Measurements from ENCODE around the gene GRIK2. TPM values are rescaled to one million over a fixed set of nuclear protein-coding genes. Genes with fewer than 3 reads are reported as not detected.

The GRIK2 gene
- total RNA-seq, 2 donors from 2014 or later, result 1.00 to 4.5 TPM

DNA sequence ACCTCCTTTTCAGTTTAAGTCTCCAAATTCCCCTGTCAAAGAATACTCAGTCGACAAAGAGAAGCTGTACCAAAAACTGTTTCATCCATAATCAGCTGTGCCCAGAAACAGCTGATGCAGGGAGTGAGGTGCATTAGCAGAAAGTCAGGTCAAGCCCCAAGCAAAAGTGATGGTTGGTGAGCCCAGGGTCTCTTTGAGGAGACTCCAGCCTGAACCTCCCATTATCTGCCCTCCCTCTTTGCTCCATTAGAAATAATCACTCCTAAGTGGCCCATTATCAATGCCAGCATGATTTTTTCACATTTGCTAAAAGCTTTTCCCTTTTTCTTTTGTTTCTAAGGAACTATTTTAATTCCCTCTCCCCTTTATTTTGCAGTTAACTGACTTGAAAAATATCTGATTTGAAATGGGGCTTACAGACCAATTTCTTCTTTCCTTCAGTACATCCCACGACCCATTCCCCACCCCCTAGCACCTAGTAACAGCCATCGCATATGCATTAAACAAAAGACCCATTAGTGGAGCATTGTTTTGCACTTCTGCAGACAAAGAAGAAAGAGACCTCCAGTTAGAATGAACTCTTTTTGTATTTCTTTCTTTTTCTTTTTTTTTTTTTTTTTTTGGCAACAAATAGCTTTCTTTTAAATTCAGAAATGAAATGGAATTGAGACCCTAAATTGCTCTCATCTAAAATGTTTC is 257.0 kb downstream of the GRIK2 start:
- Mint-ChIP-seq H3K27ac (peak overlapping the region; percentile 14), H3K36me3 (ENCODE audit: low read depth) (no peaks in the 10 kb centered on the region), H3K27me3 (ENCODE audit: insufficient read depth) (no peaks in the 10 kb centered on the region), H3K4me3 (no peak overlapping the region), H3K9me3 (no peaks in the 10 kb centered on the region), H3K4me1 (peaks cover 12% of the 10 kb centered on the region)
- Histone ChIP-seq H3K36me3 (ENCODE audit: control insufficient read depth, insufficient read depth, low read length) (no peaks in the 10 kb centered on the region), H3K9ac (ENCODE audit: extremely low read depth, low read length, poor library complexity, severe bottlenecking) (no peak overlapping the region), H3K4me1 (ENCODE audit: control insufficient read depth, insufficient read depth, low read length) (no peaks in the 10 kb centered on the region), H3K9me3 (ENCODE audit: control insufficient read depth, low read length) (no peaks in the 10 kb centered on the region), H3K4me3 (ENCODE audit: low read length) (no peak overlapping the region), H3K27ac (ENCODE audit: low read depth, low read length) (no peak overlapping the region), H3K27me3 (ENCODE audit: control insufficient read depth, insufficient read depth, low read length, poor library complexity, severe bottlenecking) (no peaks in the 10 kb centered on the region)
- TF ChIP-seq, protein P1, sequence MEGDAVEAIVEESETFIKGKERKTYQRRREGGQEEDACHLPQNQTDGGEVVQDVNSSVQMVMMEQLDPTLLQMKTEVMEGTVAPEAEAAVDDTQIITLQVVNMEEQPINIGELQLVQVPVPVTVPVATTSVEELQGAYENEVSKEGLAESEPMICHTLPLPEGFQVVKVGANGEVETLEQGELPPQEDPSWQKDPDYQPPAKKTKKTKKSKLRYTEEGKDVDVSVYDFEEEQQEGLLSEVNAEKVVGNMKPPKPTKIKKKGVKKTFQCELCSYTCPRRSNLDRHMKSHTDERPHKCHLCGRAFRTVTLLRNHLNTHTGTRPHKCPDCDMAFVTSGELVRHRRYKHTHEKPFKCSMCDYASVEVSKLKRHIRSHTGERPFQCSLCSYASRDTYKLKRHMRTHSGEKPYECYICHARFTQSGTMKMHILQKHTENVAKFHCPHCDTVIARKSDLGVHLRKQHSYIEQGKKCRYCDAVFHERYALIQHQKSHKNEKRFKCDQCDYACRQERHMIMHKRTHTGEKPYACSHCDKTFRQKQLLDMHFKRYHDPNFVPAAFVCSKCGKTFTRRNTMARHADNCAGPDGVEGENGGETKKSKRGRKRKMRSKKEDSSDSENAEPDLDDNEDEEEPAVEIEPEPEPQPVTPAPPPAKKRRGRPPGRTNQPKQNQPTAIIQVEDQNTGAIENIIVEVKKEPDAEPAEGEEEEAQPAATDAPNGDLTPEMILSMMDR (conservative IDR thresholded peaks at IDR 0.05), result no peak
- WGBS, 2 experiments (ENCODE audit: insufficient coverage in 1 of 2, insufficient read length in 1 of 2), result 35 to 53% methylated on average over 3 of the region's 3 CpGs
- peak; percentile 49 for DNase-seq

DNA sequence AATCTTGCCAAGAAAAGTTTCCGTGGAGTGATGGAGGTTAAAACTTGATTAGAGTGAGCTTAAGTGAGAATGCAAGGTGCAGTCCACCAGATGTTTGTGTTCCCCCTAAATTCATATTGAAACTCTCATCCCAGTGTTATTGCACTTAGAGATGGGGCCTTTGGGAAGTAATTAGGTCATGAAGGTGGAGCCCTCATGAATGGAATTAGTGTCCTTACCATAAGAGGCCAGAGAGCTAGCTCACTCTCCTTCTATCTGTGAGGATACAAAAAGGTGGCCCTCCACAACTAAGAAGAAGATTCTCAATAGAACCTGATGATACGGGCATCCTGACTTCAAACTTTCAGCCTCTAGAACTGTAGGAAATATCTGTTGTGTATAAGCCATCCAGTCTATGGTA is 258.6 kb downstream of the GRIK2 start:
- H3K9me3 ChIP-seq (ENCODE audit: control insufficient read depth, low read length), result no peaks in the 10 kb centered on the region
- no peak overlapping the region for H3K4me3 ChIP-seq (ENCODE audit: low read length)
- Mint-ChIP-seq H3K4me1 (peaks cover 12% of the 10 kb centered on the region), H3K36me3 (ENCODE audit: low read depth) (no peaks in the 10 kb centered on the region), H3K9me3 (no peaks in the 10 kb centered on the region), H3K27me3 (ENCODE audit: insufficient read depth) (no peaks in the 10 kb centered on the region), H3K4me3 (no peak overlapping the region), H3K27ac (no peak overlapping the region)
- DNase-seq, result no peak
- no peaks in the 10 kb centered on the region for H3K36me3 ChIP-seq (ENCODE audit: control insufficient read depth, insufficient read depth, low read length)
- no peak overlapping the region for H3K27ac ChIP-seq (ENCODE audit: low read depth, low read length)
- no peaks in the 10 kb centered on the region for H3K4me1 ChIP-seq (ENCODE audit: control insufficient read depth, insufficient read depth, low read length)
- 78 to 95% methylated on average over 1 to 2 of the region's 2 CpGs for WGBS, 2 experiments (ENCODE audit: insufficient coverage in 1 of 2, insufficient read length in 1 of 2)
- no peaks in the 10 kb centered on the region for H3K27me3 ChIP-seq (ENCODE audit: control insufficient read depth, insufficient read depth, low read length, poor library complexity, severe bottlenecking)
- H3K9ac ChIP-seq (ENCODE audit: extremely low read depth, low read length, poor library complexity, severe bottlenecking), result no peak overlapping the region
- TF ChIP-seq, protein P1 (conservative IDR thresholded peaks at IDR 0.05), result no peak

DNA sequence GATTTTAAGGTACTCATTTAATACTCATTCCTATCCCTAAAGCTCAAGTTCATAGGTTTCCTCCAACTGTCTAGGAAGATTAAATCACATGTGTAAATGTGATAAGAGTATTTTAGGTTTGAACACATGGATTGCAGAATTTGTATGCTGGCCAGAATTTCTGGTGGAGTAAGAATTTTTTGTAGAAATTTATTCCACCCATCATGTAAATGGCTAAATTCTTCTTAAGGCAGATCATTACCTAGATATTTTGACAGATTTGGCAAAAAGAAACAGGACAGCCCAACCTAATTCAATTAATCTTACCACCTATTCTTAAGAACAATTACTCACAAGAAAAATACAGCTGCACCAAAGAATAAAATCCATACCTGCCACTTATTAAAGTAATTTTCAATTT is 261.6 kb downstream of the GRIK2 start:
- no peaks in the 10 kb centered on the region for H3K4me1 ChIP-seq (ENCODE audit: control insufficient read depth, insufficient read depth, low read length)
- no peak for DNase-seq
- H3K4me3 Mint-ChIP-seq, result no peak overlapping the region
- no peaks in the 10 kb centered on the region for H3K9me3 ChIP-seq (ENCODE audit: control insufficient read depth, low read length)
- no peak overlapping the region for H3K27ac Mint-ChIP-seq
- H3K9ac ChIP-seq (ENCODE audit: extremely low read depth, low read length, poor library complexity, severe bottlenecking), result no peak overlapping the region
- no peaks in the 10 kb centered on the region for H3K36me3 Mint-ChIP-seq (ENCODE audit: low read depth)
- no peak overlapping the region for H3K27ac ChIP-seq (ENCODE audit: low read depth, low read length)
- no peaks in the 10 kb centered on the region for H3K27me3 Mint-ChIP-seq (ENCODE audit: insufficient read depth)
- TF ChIP-seq, protein P1 (conservative IDR thresholded peaks at IDR 0.05), result no peak
- no peaks in the 10 kb centered on the region for H3K36me3 ChIP-seq (ENCODE audit: control insufficient read depth, insufficient read depth, low read length)
- H3K27me3 ChIP-seq (ENCODE audit: control insufficient read depth, insufficient read depth, low read length, poor library complexity, severe bottlenecking), result no peaks in the 10 kb centered on the region
- peaks cover 10% of the 10 kb centered on the region for H3K9me3 Mint-ChIP-seq
- no peak overlapping the region for H3K4me3 ChIP-seq (ENCODE audit: low read length)
- peaks cover 7% of the 10 kb centered on the region for H3K4me1 Mint-ChIP-seq

All from endodermal cell (in vitro differentiated cells).